SK-N-MC (cell line): Measurements from ENCODE around the gene PTPRN2.

Experiments used
- EZH2 ChIP-seq: fragments of 200-600 bp; sonication (generic); IDR thresholded peaks from one replicate; pipeline ENCODE4 v1.6.1; 2017; ENCODE audit warnings: antibody characterized with exemption
- FOXP2 ChIP-seq: optimal IDR thresholded peaks from 2 replicates; pipeline ENCODE3; 2011; ENCODE audit warnings: mild to moderate bottlenecking, moderate library complexity; ENCODE audit not compliant: insufficient read depth; ENCODE audit errors: extremely low read length, control extremely low read depth
- POLR2AphosphoS5 ChIP-seq: IDR thresholded peaks from 2 replicates; pipeline ENCODE4 v1.6.1; 2012; ENCODE audit warnings: mild to moderate bottlenecking, low read depth, low read length, borderline replicate concordance

- TF ChIP-seq POLR2AphosphoS5 (no peak), EZH2 (no peak), FOXP2 (no peak)
Measured at GRCh38 chr7:158444501-158445420, 142.9 kb downstream of the PTPRN2 start.
